Embryonic facial prominence (tissue), 1 donor: ENCODE data around the gene P2RY14.
A peak's percentile ranks its signal among the peaks of the same experiment; 100 is the strongest.

Experiments
- DNase-seq: peaks from one replicate; pipeline ENCODE4 v3.0.0-alpha.2; 2016; ENCODE audit errors: extremely low spot score

Gene P2RY14

DNA sequence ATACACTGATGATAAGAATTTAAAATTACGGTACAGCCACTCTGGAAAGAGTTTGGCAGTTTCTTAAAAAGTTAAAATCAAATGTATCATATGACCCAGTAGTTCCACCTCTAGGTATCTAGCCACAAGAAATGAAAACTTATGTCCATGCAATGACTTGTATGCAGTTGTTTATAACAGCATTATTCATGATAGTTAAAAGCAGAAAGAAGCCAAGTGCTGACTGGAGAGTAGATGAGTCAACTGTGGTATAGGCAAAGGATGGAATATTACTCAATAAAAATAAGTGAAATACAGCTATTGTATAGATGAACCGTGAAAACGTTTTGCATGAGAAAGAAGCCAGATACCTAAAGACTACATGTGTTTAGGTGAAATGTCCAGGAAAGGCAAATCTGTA lies 23.4 kb upstream of the P2RY14 start:
- no peak for DNase-seq

DNA sequence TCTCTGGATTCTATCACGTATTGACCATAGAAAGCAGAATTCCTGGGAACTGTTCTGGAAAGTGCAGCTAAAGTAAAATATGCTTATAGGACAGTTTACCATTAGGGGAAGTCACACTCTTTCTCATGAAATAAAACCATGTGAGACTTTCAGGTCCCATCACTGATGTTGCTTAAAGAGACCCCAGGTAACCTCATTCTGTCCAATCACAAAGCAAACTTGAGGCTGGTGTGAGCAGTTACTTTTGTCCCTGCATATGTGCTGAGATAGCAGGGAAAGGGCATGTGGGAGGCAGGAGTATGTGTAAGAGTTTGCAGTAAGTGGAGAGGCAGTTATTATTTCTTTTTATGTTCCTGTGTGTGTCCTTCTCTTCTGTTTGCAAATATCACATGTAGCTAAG lies 22.2 kb upstream of the P2RY14 start:
- no peak for DNase-seq

DNA sequence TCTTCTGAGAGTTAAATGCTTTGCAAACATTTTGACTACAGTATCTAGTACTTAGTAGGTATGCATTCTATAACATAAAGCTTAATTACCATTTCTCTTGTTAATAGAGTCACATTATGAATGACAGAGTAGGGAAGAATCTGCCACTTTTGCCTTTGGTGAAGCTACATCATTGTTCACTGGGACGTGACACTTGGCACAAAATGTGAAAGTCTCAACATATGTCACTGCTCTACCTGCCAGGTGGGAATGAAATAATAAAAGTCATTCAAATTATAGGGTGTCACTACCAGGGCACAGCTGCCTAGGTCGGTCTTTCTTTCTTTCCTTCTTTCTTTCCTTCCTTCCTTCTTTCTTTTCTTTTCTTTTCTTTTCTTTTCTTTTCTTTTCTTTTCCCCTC lies 20.7 kb upstream of the P2RY14 start:
- no peak for DNase-seq

DNA sequence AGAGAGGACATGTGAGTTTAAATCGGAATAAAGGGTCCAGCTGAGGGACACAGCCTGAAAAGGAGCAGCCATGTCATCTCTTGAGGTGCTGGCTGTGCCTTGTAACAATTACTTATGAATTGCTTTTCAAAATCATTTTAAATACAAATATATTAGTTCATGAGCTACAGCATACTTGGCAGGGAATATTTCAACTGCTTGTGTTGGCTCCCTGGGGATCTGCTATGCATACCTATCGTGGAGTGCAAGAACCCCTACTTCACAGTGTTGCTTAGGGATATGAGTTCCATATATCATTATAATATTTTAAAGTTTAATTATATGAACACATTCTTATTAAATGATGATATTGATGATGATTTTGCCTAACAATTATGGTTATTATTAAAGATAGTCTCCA lies 19.1 kb upstream of the P2RY14 start:
- no peak for DNase-seq

DNA sequence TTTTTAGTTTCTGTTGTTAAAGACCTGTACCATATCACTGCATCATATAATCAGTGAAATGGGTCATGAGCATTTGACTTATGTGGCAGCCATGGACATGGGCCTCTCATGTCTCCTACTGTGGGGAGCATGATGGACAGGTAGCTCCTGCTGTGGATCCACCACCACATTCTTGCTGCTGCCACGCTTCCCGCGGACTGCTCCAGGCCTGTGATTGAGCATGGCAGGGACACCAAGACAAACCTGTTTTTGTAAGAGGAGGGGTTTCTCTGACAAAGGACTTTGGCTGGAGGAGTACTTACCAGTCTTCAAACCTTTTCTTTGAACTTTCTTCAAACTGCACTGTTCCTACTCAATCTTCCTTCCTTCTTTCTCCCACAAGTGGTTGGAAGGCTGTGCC lies 17.9 kb upstream of the P2RY14 start:
- DNase-seq, result no peak

DNA sequence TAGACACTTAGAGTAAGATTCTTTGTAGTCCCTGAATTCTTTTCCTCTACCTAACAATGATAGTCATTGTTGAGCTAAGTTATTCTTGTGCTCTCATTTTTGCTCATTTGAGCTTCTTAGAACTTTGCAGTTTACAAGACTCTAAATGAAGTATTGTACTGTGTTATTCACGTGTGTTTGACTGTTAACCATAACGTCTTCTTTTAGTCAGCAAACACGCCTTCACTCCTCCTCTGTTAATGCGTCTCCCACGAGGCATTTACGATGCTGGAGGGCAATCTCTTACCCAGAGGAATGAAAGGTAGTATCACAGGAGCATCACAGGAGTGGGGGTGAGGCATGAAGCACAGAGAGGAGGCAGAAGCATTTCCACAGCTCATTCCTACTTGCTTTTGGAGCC lies 14.8 kb upstream of the P2RY14 start:
- DNase-seq, result no peak

DNA sequence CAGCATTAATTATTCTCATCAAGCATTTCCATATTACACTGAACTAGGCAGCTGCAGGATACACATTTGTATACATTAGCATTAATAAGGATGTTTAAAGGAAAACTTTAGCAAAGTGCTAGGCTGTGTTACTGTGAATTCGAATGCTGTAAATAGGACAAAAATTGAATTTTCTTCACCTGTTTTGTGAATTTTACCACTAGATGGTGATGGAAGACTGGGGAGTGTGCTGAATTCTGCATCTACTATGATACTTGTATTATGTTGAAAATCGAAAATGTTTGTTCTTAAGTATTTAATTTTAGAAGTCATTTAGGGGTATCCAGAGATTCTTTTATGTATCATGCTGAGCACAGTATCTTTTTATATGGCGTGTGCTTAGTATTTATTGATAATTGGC lies 12.3 kb upstream of the P2RY14 start:
- DNase-seq, result peak; percentile 53

DNA sequence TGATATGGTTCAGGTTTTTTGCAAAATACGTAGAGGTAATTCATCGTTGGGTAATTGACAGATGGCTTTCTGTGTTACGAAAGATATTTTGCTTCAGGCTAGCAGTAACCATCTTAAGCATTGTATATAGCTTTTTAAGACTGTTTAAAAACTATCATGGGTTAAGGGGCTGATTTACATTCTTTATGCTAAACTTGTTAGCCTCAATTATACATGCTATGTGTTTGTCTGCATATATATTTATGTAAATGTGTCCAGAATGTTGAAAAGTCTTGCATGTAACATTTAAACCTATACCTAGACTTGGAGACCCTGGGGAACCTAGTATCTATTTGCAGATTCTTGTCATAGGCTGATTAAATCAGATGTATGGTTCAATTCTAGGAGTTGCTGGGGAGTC lies 11.1 kb upstream of the P2RY14 start:
- DNase-seq, result no peak

DNA sequence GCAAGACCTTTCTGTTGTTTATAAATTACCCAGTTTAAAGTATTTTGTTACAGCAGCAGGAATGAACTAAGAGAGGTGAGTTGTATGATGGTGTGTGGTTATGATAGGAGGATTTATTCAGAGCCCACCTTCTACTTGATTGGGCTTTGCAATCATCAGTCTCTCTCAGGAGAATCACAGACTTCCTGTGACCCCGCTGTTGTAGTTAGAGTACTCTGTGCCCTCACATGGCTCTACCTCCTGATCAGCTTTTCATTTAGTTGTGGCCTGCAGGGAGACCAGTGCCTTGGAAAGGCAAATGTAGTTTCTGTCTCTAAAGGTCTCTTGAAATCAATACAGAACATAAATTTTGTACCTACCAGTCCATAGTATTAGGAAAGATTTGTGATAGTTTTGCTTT lies 7.6 kb upstream of the P2RY14 start:
- no peak for DNase-seq

DNA sequence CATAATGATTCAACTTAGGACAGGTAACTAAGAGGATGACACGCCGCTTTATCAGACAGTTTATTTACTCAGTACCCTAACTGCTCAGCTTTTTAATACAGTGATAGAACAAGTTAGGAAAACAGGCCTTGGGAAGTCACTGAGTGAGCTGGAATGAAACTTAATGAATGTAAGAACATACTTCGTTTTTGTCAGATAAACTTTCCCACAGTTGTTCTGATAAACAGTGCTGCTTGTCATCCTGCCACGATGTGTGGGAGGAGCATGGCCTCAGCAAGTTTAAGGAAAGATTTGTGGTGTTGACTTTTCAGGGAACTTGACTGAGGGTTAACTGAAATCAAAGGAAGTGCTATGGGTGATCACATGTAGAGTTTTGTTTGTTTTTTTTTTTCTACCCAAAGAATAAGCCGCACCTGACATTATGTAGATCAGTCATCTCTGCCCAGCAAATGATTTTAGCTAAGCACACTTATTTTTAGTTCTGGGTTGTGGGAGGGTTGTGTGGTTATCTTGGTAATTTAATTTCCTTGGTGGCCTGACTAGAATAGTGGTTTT lies 5.6 kb upstream of the P2RY14 start:
- no peak for DNase-seq

DNA sequence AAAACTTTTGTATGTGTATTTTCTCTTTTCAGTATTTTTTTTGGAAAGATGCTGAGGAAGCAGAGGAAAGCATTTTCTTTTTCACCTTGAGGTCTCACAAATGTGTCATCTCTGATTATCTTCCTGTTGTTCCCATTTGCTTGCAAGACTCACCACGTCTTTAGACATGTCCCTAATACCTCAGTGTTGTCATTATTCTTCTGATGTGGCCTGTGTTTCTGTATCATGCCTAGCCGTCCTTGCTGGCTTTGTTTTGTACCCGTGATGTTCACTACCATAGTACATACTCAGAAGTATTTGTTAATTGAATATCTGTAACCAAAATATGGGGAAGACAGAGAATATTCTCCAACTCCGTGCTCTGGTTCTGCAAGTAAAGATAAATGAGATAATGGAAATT lies 5.0 kb upstream of the P2RY14 start:
- no peak for DNase-seq

DNA sequence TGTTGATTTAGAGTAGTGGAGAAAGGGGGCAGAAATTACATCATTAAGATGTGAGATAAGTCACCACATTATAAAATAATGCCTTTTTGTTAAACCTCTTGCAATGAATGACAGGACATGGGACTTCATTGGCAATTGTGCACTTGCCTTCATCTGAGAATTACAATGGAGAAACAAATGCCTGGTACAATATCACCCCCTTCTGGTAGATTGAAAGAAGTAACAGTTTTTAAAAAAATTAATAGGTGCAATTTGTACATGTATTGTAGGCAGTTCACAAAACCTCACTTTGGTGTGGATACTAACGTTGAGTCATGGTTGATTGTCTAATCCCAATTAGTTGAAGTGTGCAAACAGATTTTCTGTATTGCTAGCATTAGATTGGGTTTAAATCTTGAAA lies 4.6 kb upstream of the P2RY14 start:
- peak; percentile 53 for DNase-seq

DNA sequence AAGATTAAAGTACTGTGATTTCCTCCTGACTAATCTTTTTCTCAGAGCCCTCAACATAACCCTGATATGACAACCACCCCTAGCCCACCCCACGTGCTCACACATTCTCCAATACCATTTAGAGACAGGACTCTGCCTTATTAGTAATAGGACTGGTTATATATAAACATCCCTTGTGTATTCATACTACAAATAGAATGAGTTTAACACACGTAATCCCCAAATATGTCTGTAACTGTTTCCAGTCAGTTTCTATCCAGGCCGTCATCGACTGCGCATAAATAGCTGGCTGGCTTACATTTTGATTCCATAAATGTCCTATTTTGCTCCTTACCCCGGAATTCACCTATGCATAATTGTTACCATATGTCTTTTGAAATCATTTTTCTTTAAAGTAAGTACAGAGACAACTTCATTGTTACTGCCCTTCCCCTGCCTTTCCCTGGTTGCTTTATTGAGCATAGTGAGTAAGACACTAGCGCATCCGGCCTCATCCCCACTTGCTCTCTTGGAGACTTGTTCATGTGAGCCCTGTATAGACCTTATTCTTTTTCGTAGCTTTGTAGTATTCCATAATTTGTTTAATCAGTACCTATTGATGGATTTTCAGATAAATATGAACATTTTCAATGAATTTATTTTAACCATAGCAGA lies 3.5 kb upstream of the P2RY14 start:
- DNase-seq, result peak; percentile 61

DNA sequence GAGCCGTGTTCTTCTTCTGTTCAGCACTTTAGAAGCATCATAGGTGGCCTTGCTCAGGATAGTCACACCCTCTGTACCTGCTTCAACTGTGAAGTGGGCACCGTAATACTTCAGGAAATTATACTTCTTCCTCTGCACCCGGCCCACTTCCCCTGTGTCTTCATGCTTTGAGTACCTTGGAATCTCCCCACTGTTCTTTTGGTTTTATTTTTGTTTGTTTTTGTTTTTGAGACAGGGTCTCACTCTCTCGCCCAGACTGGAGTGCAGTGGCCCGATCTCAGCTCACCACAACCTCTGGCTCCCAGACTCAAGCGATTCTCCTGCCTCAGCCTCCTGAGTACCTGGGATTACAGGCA lies 1.7 kb downstream of the P2RY14 start:
- DNase-seq, result no peak

DNA sequence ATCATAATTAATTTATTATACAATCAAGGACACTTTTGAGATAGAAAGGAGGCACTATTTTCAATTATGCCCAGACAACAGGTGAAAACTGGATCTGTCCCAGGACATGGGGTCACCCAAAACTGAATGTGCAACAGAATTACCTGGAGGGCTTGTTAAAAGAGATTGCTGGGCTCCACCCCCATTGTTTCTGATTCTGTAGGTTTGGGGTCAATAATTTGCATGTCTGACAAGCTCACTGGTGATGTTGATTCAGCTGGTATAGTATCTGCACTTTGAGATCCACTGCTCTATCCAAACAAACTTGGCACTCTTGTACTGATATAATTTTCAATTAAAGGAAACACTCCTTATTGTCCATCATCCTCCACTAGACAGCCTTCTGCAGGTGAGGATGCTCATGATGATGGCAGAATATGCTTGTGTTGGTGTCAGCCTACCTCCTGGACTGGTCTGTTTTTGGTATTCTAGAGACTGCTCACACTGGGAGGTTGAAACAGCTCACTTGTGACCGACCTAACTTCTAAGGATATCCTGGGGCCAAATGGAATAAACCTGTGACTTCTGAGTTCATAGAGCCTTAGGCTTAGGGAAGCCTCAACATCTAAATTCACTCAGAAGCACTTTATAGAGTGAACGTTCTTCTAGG lies 2.2 kb downstream of the P2RY14 start:
- no peak for DNase-seq

DNA sequence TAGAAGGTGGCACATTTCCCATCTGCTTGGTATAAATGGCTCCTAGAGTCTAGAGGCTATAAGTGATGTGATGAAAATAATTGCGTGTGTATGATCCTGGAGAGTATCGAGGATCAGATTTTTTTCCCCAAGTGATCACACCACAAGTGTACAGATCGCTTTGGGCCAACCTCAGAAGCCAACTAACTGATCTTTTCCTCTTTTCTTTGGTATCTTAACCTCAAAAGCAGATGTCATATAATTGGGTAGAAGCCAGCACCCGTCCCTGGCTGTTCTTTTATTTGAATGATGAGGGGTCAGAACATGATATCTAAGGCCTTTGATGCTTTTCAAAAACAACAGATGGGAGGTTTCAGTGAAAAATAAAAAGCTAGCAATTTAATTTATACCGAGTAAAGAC lies 3.3 kb downstream of the P2RY14 start:
- DNase-seq, result no peak

DNA sequence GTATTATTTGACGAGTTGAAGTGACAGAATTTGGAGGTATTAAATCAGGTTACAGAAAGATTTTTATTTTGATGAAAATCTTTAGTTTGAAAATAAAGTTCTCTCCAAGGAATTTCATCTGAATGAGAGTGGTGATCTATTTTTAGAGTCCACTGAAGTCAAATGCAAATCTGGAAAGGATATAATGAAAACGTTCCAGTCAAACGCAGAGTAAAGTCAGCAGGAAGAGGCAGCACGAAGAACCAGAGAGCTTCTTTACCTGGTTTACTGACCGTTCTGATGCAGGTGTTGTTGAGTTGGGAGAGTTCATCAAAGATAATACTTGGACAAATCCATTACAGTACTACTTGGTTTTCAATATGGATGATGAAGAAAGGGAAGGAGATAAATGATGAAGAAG lies 8.7 kb downstream of the P2RY14 start:
- DNase-seq, result no peak

DNA sequence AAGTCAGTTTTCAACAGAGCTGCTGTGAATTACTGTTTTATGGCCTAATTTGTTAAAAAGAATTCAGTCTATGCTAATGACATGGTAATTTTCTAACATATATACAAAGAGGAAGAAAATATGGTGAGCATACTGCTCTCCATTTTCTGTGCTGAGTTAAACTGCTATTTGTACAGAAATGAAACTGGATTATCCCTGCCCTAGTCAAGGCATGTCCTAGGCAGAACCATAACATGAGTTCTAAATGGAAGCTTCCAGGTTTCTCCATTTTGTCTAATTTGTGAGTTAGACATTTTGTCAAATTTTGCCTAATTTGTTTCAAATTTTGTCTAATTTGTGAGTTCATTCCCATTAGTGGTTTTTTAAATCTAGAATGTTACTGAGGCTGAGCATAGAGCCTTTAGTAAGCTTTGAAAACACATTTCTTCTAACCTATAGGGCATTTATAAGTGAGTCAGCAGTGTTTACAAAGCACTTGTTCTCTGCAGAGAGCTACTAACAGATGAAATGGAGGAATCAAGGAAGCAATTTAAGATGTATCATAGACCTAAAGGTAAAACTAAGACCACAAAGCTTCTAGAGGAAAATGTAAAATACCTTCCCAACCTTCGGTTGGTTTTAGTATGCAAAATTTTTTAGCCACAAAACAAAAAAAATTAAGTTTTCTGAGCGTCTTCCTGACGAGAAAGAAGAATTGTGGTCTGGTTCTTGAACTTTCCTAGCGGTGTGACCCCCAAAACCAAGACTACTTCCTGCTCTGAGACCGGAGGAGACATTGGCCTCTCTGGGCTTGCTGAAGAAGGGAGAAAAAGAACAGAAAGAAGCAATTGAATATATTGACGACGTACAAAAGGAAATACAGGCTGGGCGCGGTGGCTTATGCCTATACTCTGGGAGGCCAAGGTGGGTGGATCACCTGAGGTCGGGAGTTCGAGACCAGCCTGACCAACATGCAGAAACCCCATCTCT lies 9.8 kb downstream of the P2RY14 start:
- DNase-seq, result no peak

DNA sequence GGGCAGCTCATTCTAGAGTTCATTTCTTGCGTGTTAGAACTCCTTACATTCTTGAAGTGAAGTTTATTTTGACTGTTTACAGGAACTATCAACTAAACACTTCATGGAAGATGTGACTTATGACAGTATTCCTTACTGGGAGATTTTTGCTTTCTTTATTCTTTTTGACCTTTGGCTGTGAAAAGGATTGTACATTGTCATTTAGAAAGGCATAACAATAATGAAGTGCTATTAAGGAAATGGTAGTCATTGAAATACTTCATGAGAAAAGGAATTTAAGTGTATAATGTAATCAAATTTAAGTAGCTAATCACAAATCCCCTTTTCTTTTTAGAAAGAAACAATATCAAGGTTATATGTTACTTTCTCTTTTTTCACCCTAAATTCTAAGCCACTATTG lies 11.3 kb downstream of the P2RY14 start:
- no peak for DNase-seq

DNA sequence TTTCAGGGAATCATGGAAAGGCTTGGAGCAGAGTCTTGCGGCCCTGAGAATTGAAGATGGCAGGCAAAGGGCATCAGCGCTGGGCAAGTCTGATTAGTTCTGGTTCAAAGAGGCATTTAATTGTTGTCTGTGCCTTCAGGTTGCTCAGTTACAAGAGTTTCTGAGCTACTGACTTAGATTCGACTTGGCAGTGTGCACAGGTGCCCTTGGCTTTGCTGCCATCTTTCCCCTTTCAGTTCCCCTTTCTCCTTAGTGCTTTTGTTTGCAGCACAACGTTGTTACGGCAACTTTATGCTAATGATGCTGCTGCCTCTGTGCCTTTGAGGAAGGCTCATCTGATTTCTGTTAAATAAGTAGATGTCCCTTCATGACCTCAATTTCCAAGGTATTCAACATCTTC lies 12.5 kb downstream of the P2RY14 start:
- peak; percentile 39 for DNase-seq

DNA sequence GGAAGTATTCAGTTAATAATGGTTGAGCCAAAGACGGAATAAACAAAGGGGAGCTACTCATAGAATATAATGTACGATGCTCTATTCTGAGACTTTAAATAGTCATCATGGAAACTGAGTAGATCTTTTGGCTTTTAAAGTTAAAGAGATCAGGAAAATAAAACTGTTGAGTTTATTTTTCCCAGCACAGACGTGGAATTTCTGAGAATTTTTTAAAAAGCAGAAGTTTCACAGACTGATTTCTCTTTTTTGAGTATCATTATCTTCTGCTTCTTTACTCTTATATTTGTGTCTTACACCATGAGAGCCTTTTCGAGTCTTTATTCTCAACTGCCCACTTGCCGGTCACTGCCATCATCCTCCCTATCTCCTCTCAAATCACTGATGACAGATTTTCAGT lies 13.2 kb downstream of the P2RY14 start:
- no peak for DNase-seq

DNA sequence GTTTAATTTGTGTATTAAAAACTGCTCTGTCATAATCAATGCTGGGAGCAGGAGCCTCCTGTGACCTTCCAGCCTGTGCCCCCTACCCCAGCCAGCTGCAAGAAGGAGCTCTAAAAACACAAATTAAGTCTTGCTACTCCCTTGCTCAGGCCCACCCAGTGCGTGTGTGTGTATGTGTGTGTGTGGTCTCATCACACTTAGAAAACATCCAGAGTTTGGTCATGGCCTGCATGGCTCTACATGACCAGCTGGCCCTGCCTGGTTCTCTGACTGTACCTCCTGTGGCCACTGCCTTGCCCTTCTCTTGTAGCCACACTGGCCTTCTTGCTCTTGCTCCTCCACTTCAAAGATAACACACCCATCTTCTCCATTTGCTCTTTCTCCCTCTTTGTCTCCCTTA lies 13.7 kb downstream of the P2RY14 start:
- no peak for DNase-seq
